ENCODE results near the gene SLC7A9. TPM values are rescaled to one million over a fixed set of nuclear protein-coding genes. Genes with fewer than 3 reads are reported as not detected.
A peak's percentile ranks its signal among the peaks of the same experiment; 100 is the strongest.

SLC7A9 gene
- total and polyA plus RNA-seq, 2 of the 13 experiments (the other 11 are each of a cell fraction or from before 2014, with no cell fraction given), result 4.7 to 8.3 TPM

GRCh38 chr19:32870981-32871451 lies 1.4 kb upstream of the SLC7A9 start:
- no peaks in the 10 kb centered on the region for H4K20me1 ChIP-seq (ENCODE audit: insufficient read depth, low read length)
- DNase-seq (ENCODE audit: low spot score) (peak; percentile 43), FAIRE-seq (no peak), ATAC-seq (peak; percentile 76)
- ChIA-PET POLR2A (no interaction called here), CTCF (ENCODE audit: low intra/inter-chr PET ratio, low total read pairs) (no interaction called here)
- 6% methylated on average over 1 of the region's 12 CpGs for WGBS (ENCODE audit: low lambda C conversion rate)
- no TSS peak for BruUV-seq (replicated peaks)
- intact Hi-C loops (cut with micrococcal nuclease; ENCODE audit: unreplicated experiment), result loop anchor here (1.0 to 2.0 kb wide), 3 partner anchors 41 to 272 kb away; partner anchors contain the start of gene FAAP24
- no peaks in the 10 kb centered on the region; a peak in 2 of 5 replicates for H3K36me3 ChIP-seq (replicated peaks in 1 of 2; ENCODE audit: control insufficient read depth in 1 of 2, insufficient read depth in 2 of 2, low read length in 2 of 2)
- peak overlapping the region; percentile 67 for H2AFZ ChIP-seq (ENCODE audit: low read length)
- no peaks in the 10 kb centered on the region for H3K79me2 ChIP-seq (ENCODE audit: insufficient read depth, low read length)
- peak overlapping the region; percentile 50 to 74 (median 60) for H3K4me3 ChIP-seq (replicated peaks in 1 of 3; ENCODE audit: insufficient read depth in 1 of 3, low read depth in 2 of 3, low read length in 3 of 3)
- no peak overlapping the region for H3K9ac ChIP-seq (ENCODE audit: insufficient read depth, low read depth, low read length)
- no peaks in the 10 kb centered on the region for H3K27me3 ChIP-seq (ENCODE audit: control insufficient read depth in 1 of 2, insufficient read depth in 2 of 2, low read length in 2 of 2)
- in situ Hi-C loops (cut with HindIII; ENCODE audit: extremely low pct_ligation_motif_present, low pct_unique_long_range_greater_than_20kb), result no loop called here
- peaks cover 26% of the 10 kb centered on the region for H3K4me1 ChIP-seq (ENCODE audit: insufficient read depth, low read length)
- no peaks in the 10 kb centered on the region for H3K9me3 ChIP-seq (ENCODE audit: low read length)
- no peak overlapping the region for H3K27ac ChIP-seq (ENCODE audit: extremely low read length, insufficient read depth, low read length)
- peak overlapping the region; percentile 100 for H3K4me2 ChIP-seq (ENCODE audit: low read depth, low read length)
- no peak for TF ChIP-seq SRF (IDR thresholded peaks at IDR 0.05; ENCODE audit: low read depth, low read length)
- peak; percentile 81 for TF ChIP-seq CTCF (CRISPR knock-in tag; IDR thresholded peaks at IDR 0.05)
- TF ChIP-seq ZNF362 (CRISPR knock-in tag; IDR thresholded peaks at IDR 0.05; ENCODE audit: borderline replicate concordance), result 0 out of 2 replicates have a peak, but pooled peaks have one; percentile 36
- 0 out of 2 replicates have a peak, but pooled peaks have one; percentile 27 for TF ChIP-seq HNF4A (CRISPR knock-in tag; IDR thresholded peaks at IDR 0.05)
- TF ChIP-seq SALL1 (CRISPR knock-in tag; IDR thresholded peaks at IDR 0.05), result peak; percentile 40; the same call in 1 of the 2 replicates
- TF ChIP-seq SMAD1 (CRISPR knock-in tag; IDR thresholded peaks at IDR 0.05; ENCODE audit: borderline replicate concordance, low read depth), result 0 out of 2 replicates have a peak, but pooled peaks have one; percentile 10
- TF ChIP-seq ZNF564 (CRISPR knock-in tag; IDR thresholded peaks at IDR 0.05), result no peak
- peak; percentile 71 for TF ChIP-seq RAD21 (CRISPR knock-in tag; IDR thresholded peaks at IDR 0.05)
- TF ChIP-seq PATZ1 (CRISPR knock-in tag; IDR thresholded peaks at IDR 0.05), result 0 out of 2 replicates have a peak, but pooled peaks have one; percentile 17
- 0 out of 2 replicates have a peak, but pooled peaks have one; percentile 18 for TF ChIP-seq HDAC1 (CRISPR knock-in tag; IDR thresholded peaks at IDR 0.05)
- TF ChIP-seq ATF7 (IDR thresholded peaks at IDR 0.05), result no peak
- TF ChIP-seq ATF7 (CRISPR knock-in tag; IDR thresholded peaks at IDR 0.05), result no peak
- TF ChIP-seq ZNF678 (CRISPR knock-in tag; IDR thresholded peaks at IDR 0.05), result 0 out of 2 replicates have a peak, but pooled peaks have one; percentile 35
- peak; percentile 32; the same call in 1 of the 2 replicates for TF ChIP-seq FOXC1 (CRISPR knock-in tag; IDR thresholded peaks at IDR 0.05; ENCODE audit: borderline replicate concordance)
- 0 out of 4 replicates have a peak, but pooled peaks of 1 of the 2 experiments have one; percentile 25 for TF ChIP-seq HMGXB4 (CRISPR knock-in tag; IDR thresholded peaks at IDR 0.05; ENCODE audit: borderline replicate concordance in 1 of 2, low read depth in 1 of 2)
- no peak for TF ChIP-seq RBAK (CRISPR knock-in tag; IDR thresholded peaks at IDR 0.05)
- TF ChIP-seq MXD3 (CRISPR knock-in tag; IDR thresholded peaks at IDR 0.05), result 0 out of 2 replicates have a peak, but pooled peaks have one; percentile 35
